Osteoblast (primary cell): ENCODE measurements around the gene SNTG2. TPM values are rescaled to one million over a fixed set of nuclear protein-coding genes. Genes with fewer than 3 reads are reported as not detected.

Source experiments
- DNase-seq: peaks from one replicate; pipeline ENCODE4 v3.0.0; 2011; ENCODE audit warnings: low spot score, mixed read lengths; ENCODE audit not compliant: insufficient read length; ENCODE audit errors: missing footprints
- H2AFZ ChIP-seq: 2 replicates; pipeline ENCODE4 v1.6.0; 2011; ENCODE audit warnings: mild to moderate bottlenecking, low read length
- H3K27ac ChIP-seq: 2 replicates; pipeline ENCODE4 v1.5.1; 2011; ENCODE audit warnings: mild to moderate bottlenecking, low read depth, low read length, moderate library complexity
- H3K27me3 ChIP-seq: 2 replicates; pipeline ENCODE4 v1.6.0; 2012; ENCODE audit warnings: mild to moderate bottlenecking, control low read depth, inconsistent platforms, low read length, moderate library complexity; ENCODE audit not compliant: insufficient read depth
- H3K36me3 ChIP-seq: 2 replicates; pipeline ENCODE4 v1.5.1; 2011; ENCODE audit warnings: mild to moderate bottlenecking, low read length, control low read depth, moderate library complexity; ENCODE audit not compliant: insufficient read depth
- H3K4me1 ChIP-seq: 2 replicates; pipeline ENCODE4 v1.5.1; 2011; ENCODE audit warnings: mild to moderate bottlenecking, low read length, control low read depth, moderate library complexity; ENCODE audit not compliant: insufficient read depth
- H3K4me2 ChIP-seq: 2 replicates; pipeline ENCODE4 v1.6.0; 2011; ENCODE audit warnings: mild to moderate bottlenecking, low read length; ENCODE audit not compliant: insufficient read depth
- H3K4me3 ChIP-seq: fragments of 200-600 bp; sonication (generic); 3 replicates; pipeline ENCODE4 v1.5.1; 2012; ENCODE audit warnings: mild to moderate bottlenecking, low read length, inconsistent platforms; ENCODE audit not compliant: insufficient read depth
- H3K79me2 ChIP-seq: 2 replicates; pipeline ENCODE4 v1.6.0; 2012; ENCODE audit warnings: mild to moderate bottlenecking, low read length, control low read depth, inconsistent platforms; ENCODE audit not compliant: insufficient read depth
- H3K9me3 ChIP-seq: 2 replicates; pipeline ENCODE4 v1.5.1; 2011; ENCODE audit warnings: low read depth, low read length, control low read depth
- H4K20me1 ChIP-seq: 2 replicates; pipeline ENCODE4 v1.6.0; 2012; ENCODE audit warnings: mild to moderate bottlenecking, low read length, control low read depth; ENCODE audit not compliant: insufficient read depth
- CTCF ChIP-seq: IDR thresholded peaks from 2 replicates; pipeline ENCODE4 v1.5.1; 2011; ENCODE audit warnings: mild to moderate bottlenecking, low read depth, low read length, moderate library complexity; ENCODE audit errors: extremely low read depth
- total RNA-seq: library from RNA; depleted of rRNA; stranded (reverse); fragments of >200 nt; gene quantifications from 2 replicates; pipeline ENCODE4 v1.2.3, GENCODE V29; 2012

SNTG2 gene
- total RNA-seq, 1 donor = 1.4 TPM

- TF ChIP-seq CTCF = no peak
- Histone ChIP-seq H3K36me3 (no peaks in the 10 kb centered on the region), H3K79me2 (no peaks in the 10 kb centered on the region), H4K20me1 (no peaks in the 10 kb centered on the region), H3K27me3 (no peaks in the 10 kb centered on the region), H3K4me2 (no peak overlapping the region), H2AFZ (no peak overlapping the region), H3K4me3 (no peak overlapping the region), H3K4me1 (no peaks in the 10 kb centered on the region), H3K9me3 (no peaks in the 10 kb centered on the region), H3K27ac (no peak overlapping the region)
- DNase-seq = no peak
Measured at GRCh38 chr2:920999-921398, 29.6 kb upstream of the SNTG2 start.

GRCh38 chr2:922185-922584 lies 28.5 kb upstream of the SNTG2 start:
- Histone ChIP-seq H3K36me3 (no peaks in the 10 kb centered on the region), H4K20me1 (no peaks in the 10 kb centered on the region), H2AFZ (no peak overlapping the region), H3K9me3 (no peaks in the 10 kb centered on the region), H3K27me3 (no peaks in the 10 kb centered on the region), H3K4me3 (no peak overlapping the region), H3K4me1 (no peaks in the 10 kb centered on the region), H3K79me2 (no peaks in the 10 kb centered on the region), H3K27ac (no peak overlapping the region), H3K4me2 (no peak overlapping the region)
- DNase-seq = no peak
- no peak for TF ChIP-seq CTCF

GRCh38 chr2:923832-924601 lies 26.6 kb upstream of the SNTG2 start:
- Histone ChIP-seq H3K27me3 (no peaks in the 10 kb centered on the region), H2AFZ (no peak overlapping the region), H3K4me2 (no peak overlapping the region), H3K79me2 (no peaks in the 10 kb centered on the region), H3K4me1 (no peaks in the 10 kb centered on the region), H4K20me1 (no peaks in the 10 kb centered on the region), H3K27ac (no peak overlapping the region), H3K4me3 (no peak overlapping the region), H3K9me3 (no peaks in the 10 kb centered on the region), H3K36me3 (no peaks in the 10 kb centered on the region)
- no peak for TF ChIP-seq CTCF
- no peak for DNase-seq

GRCh38 chr2:924701-925100 lies 25.9 kb upstream of the SNTG2 start:
- Histone ChIP-seq H4K20me1 (no peaks in the 10 kb centered on the region), H3K27ac (no peak overlapping the region), H3K79me2 (no peaks in the 10 kb centered on the region), H3K9me3 (no peaks in the 10 kb centered on the region), H3K36me3 (no peaks in the 10 kb centered on the region), H3K27me3 (no peaks in the 10 kb centered on the region), H2AFZ (no peak overlapping the region), H3K4me3 (no peak overlapping the region), H3K4me1 (no peaks in the 10 kb centered on the region), H3K4me2 (no peak overlapping the region)
- TF ChIP-seq CTCF = no peak
- no peak for DNase-seq
